HG03460 (cell line): ENCODE data around the gene ACOT7.
A peak's percentile ranks its signal among the peaks of the same experiment; 100 is the strongest.

Experiments
- ATAC-seq: cut with Tn5 transposase; IDR thresholded peaks from one replicate; pipeline ENCODE4 v1.9.1; 2021; ENCODE audit not compliant: unreplicated experiment

The ACOT7 gene

GRCh38 chr1:6273380-6273891 lies 120.1 kb downstream of the ACOT7 start:
- no peak for ATAC-seq

- no peak for ATAC-seq
Measured at GRCh38 chr1:6272868-6273267, 120.7 kb downstream of the ACOT7 start.

- ATAC-seq: no peak
Measured at GRCh38 chr1:6272452-6272851, 121.1 kb downstream of the ACOT7 start.

GRCh38 chr1:6271554-6271953 lies 122.0 kb downstream of the ACOT7 start:
- ATAC-seq: no peak

- no peak for ATAC-seq
Measured at GRCh38 chr1:6271006-6271405, 122.6 kb downstream of the ACOT7 start.

- no peak for ATAC-seq
Measured at GRCh38 chr1:6270401-6270800, 123.2 kb downstream of the ACOT7 start.

GRCh38 chr1:6269720-6270400 lies 123.7 kb downstream of the ACOT7 start:
- ATAC-seq: no peak

GRCh38 chr1:6269296-6269695 lies 124.3 kb downstream of the ACOT7 start:
- ATAC-seq: no peak

GRCh38 chr1:6268415-6268814 lies 125.2 kb downstream of the ACOT7 start:
- ATAC-seq: no peak

GRCh38 chr1:6267686-6268322 lies 125.8 kb downstream of the ACOT7 start:
- ATAC-seq: no peak

- no peak for ATAC-seq
Measured at GRCh38 chr1:6266641-6267040, 126.9 kb downstream of the ACOT7 start.

- ATAC-seq: no peak
Measured at GRCh38 chr1:6265151-6265550, 128.4 kb downstream of the ACOT7 start.

- no peak for ATAC-seq
Measured at GRCh38 chr1:6263716-6264115, 129.9 kb downstream of the ACOT7 start.

GRCh38 chr1:6262555-6263420 lies 130.8 kb downstream of the ACOT7 start:
- no peak for ATAC-seq

- no peak for ATAC-seq
Measured at GRCh38 chr1:6261615-6261995, 132.0 kb downstream of the ACOT7 start.

GRCh38 chr1:6260961-6261614 lies 132.5 kb downstream of the ACOT7 start, which contains the start of gene GPR153:
GPR153 (minus strand) TSS chr1:6261098; CDS start chr1:6254905, 6,193 bp downstream.
- ATAC-seq: no peak

- no peak for ATAC-seq
Measured at GRCh38 chr1:6260433-6260934, 133.1 kb downstream of the ACOT7 start.

GRCh38 chr1:6259491-6260362 lies 133.8 kb downstream of the ACOT7 start:
- peak; percentile 70 for ATAC-seq

GRCh38 chr1:6258675-6259074 lies 134.9 kb downstream of the ACOT7 start:
- no peak for ATAC-seq

- no peak for ATAC-seq
Measured at GRCh38 chr1:6257541-6258069, 136.0 kb downstream of the ACOT7 start.
